ENCODE data around the gene SAMD10. TPM values are rescaled to one million over a fixed set of nuclear protein-coding genes. Genes with fewer than 3 reads are reported as not detected.

Gene SAMD10
- polyA plus RNA-seq, 3 donors, result 0.34 to 2.4 (median 0.67) TPM

- Mint-ChIP-seq H3K4me1 (peaks cover 56% of the 10 kb centered on the region), H3K4me3 (no peak overlapping the region), H3K36me3 (peaks cover 6 to 16% of the 10 kb centered on the region in 2 donors), H3K9me3 (no peaks in the 10 kb centered on the region), H3K27me3 (ENCODE audit: low read depth in 3 of 3) (peaks cover 2% of the 10 kb centered on the region in 3 donors), H3K27ac (no peak overlapping the region)
- H3K4me1 ChIP-seq (ENCODE audit: control insufficient read depth in 1 of 2, insufficient read depth in 2 of 2, low read length in 2 of 2), result peaks cover 45 to 59% of the 10 kb centered on the region in 2 donors
- no peak overlapping the region for H3K27ac ChIP-seq (ENCODE audit: low read depth in 1 of 2, low read length in 2 of 2)
- H4K20me1 ChIP-seq (ENCODE audit: insufficient read depth, low read length), result peaks cover 94% of the 10 kb centered on the region
- no peaks in the 10 kb centered on the region for H3K9me3 ChIP-seq (replicated peaks in 1 of 2; ENCODE audit: control insufficient read depth in 1 of 2, insufficient read depth in 1 of 2, low read length in 2 of 2)
- peaks cover 92% of the 10 kb centered on the region for H3K79me2 ChIP-seq (ENCODE audit: insufficient read depth, low read length)
- no peak overlapping the region for H2AFZ ChIP-seq (ENCODE audit: insufficient read depth, low read depth, low read length, poor library complexity, severe bottlenecking)
- no peak overlapping the region for H3K9ac ChIP-seq (ENCODE audit: insufficient read depth, low read length, poor library complexity, severe bottlenecking)
- 91% methylated on average over 12 of the region's 17 CpGs for WGBS (ENCODE audit: insufficient coverage)
- H3K36me3 ChIP-seq (replicated peaks in 1 of 2; ENCODE audit: control insufficient read depth in 1 of 2, insufficient read depth in 2 of 2, low read length in 2 of 2), result peaks cover 0 to 2% of the 10 kb centered on the region in 2 donors
- intact Hi-C loops (cut with micrococcal nuclease), result no loop called here
- no peak overlapping the region for H3K4me2 ChIP-seq (replicated peaks; ENCODE audit: extremely low read depth, low read length, poor library complexity, severe bottlenecking)
- H3K27me3 ChIP-seq (ENCODE audit: control insufficient read depth in 2 of 2, insufficient read depth in 2 of 2, low read length in 2 of 2), result no peaks in the 10 kb centered on the region
- no peak for TF ChIP-seq CTCF (IDR thresholded peaks at IDR 0.05)
- no peak overlapping the region for H3K4me3 ChIP-seq (replicated peaks in 1 of 3; ENCODE audit: low read depth in 2 of 3, low read length in 3 of 3)
- no peak for DNase-seq
Measured at GRCh38 chr20:63951398-63952209, 27.8 kb downstream of the SAMD10 start.

GRCh38 chr20:63950701-63951397 lies 28.6 kb downstream of the SAMD10 start:
- H3K4me1 Mint-ChIP-seq, result peaks cover 55% of the 10 kb centered on the region
- H3K4me3 Mint-ChIP-seq, result no peak overlapping the region

More at GRCh38 chr20:63950701-63951397, 28.6 kb downstream of the SAMD10 start:
- Histone ChIP-seq H3K79me2 (ENCODE audit: insufficient read depth, low read length) (peaks cover 95% of the 10 kb centered on the region), H3K36me3 (replicated peaks in 1 of 2; ENCODE audit: control insufficient read depth in 1 of 2, insufficient read depth in 2 of 2, low read length in 2 of 2) (peaks cover 6 to 7% of the 10 kb centered on the region in 2 donors), H3K9ac (ENCODE audit: insufficient read depth, low read length, poor library complexity, severe bottlenecking) (no peak overlapping the region), H3K4me3 (replicated peaks in 1 of 3; ENCODE audit: low read depth in 2 of 3, low read length in 3 of 3) (no peak overlapping the region), H3K4me2 (replicated peaks; ENCODE audit: extremely low read depth, low read length, poor library complexity, severe bottlenecking) (no peak overlapping the region), H3K4me1 (ENCODE audit: control insufficient read depth in 1 of 2, insufficient read depth in 2 of 2, low read length in 2 of 2) (peaks cover 43 to 55% of the 10 kb centered on the region in 2 donors), H4K20me1 (ENCODE audit: insufficient read depth, low read length) (peaks cover 99% of the 10 kb centered on the region), H2AFZ (ENCODE audit: insufficient read depth, low read depth, low read length, poor library complexity, severe bottlenecking) (no peak overlapping the region), H3K27ac (ENCODE audit: low read depth in 1 of 2, low read length in 2 of 2) (no peak overlapping the region), H3K9me3 (replicated peaks in 1 of 2; ENCODE audit: control insufficient read depth in 1 of 2, insufficient read depth in 1 of 2, low read length in 2 of 2) (no peaks in the 10 kb centered on the region), H3K27me3 (ENCODE audit: control insufficient read depth in 2 of 2, insufficient read depth in 2 of 2, low read length in 2 of 2) (no peaks in the 10 kb centered on the region)
- Mint-ChIP-seq H3K9me3 (no peaks in the 10 kb centered on the region), H3K36me3 (peaks cover 7 to 17% of the 10 kb centered on the region in 2 donors), H3K27ac (no peak overlapping the region), H3K27me3 (ENCODE audit: low read depth in 3 of 3) (peaks cover 2% of the 10 kb centered on the region in 3 donors)
- intact Hi-C loops (cut with micrococcal nuclease), result no loop called here
- DNase-seq, result no peak
- 94% methylated on average over 19 of the region's 20 CpGs for WGBS (ENCODE audit: insufficient coverage)
- no peak for TF ChIP-seq CTCF (IDR thresholded peaks at IDR 0.05)
